Measurements from ENCODE around the gene PGLYRP1. TPM values are rescaled to one million over a fixed set of nuclear protein-coding genes. Genes with fewer than 3 reads are reported as not detected.

PGLYRP1 gene, protein sequence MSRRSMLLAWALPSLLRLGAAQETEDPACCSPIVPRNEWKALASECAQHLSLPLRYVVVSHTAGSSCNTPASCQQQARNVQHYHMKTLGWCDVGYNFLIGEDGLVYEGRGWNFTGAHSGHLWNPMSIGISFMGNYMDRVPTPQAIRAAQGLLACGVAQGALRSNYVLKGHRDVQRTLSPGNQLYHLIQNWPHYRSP
- under 1 TPM; 0.45 to 0.85 (median 0.70) TPM for polyA plus RNA-seq (ENCODE audit: insufficient read length in 3 of 3)
- long read RNA-seq, donor 1 = 0 reads
- long read RNA-seq, donor 2 = 0 reads
- long read RNA-seq, donor 3 = 0 reads
- long read RNA-seq, donor 4 = 0 reads
- long read RNA-seq, donor 5 = 0 reads
- long read RNA-seq, donor 6 = 0 reads
- long read RNA-seq, donor 7 = 0 reads
- long read RNA-seq, donor 8, partial matches to known transcripts = 0 of 1 reads
- long read RNA-seq, donor 8, other reads (novel, unspliced or antisense) = 0 of 1 reads
- long read RNA-seq, donor 9 = 0 reads
- long read RNA-seq, donor 10 = 0 reads
- long read RNA-seq, donor 11 = 0 reads
- long read RNA-seq, donor 12 = 0 reads
- long read RNA-seq, donor 13 = 0 reads
- long read RNA-seq, donor 14 = 0 reads
- long read RNA-seq, donor 15 = 0 reads
- long read RNA-seq, donor 16 = 0 reads

DNA sequence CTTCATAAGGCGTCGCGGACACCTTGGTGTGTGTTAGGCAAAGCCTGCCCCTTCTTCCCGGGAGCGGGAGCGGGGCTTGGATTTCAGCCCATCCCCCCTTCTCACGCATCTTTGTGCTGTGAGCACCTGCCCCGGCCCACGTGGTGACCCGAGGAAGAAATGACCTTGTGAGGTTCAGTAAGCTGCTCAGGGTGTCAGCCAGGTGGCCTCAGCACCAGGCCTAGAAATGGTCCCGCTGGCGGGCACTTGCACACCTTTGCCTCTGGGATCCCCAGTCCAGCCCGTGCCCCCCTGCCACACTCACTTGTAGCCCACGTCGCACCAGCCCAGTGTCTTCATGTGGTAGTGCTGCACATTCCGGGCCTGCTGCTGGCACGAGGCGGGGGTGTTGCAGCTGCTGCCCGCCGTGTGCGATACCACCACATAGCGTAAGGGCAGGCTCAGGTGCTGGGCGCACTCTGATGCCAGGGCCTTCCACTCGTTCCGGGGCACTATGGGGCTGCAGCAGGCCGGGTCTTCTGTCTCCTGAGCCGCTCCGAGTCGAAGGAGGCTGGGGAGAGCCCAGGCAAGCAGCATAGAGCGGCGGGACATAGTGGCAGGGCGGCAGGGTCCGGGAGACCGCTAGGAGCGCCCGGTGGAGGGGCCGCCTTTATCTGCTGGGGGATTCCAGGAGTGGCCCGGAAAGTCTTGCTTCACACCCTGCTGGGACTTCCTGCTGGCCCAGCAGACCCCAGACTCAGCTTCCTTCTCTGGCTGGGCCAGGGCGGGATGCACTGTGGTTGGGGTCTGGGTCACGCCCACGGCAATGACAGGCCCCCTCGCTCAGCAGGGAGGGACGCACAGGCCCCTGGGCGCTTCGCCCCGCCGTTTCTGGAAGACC lies at the start of gene PGLYRP1:
PGLYRP1 (minus strand) TSS at position 623 of the 880 bp plus-strand sequence; CDS start at position 591, 32 bp downstream.
- DNase-seq (ENCODE audit: extremely low read depth in 1 of 11, low read depth in 9 of 11, low spot score in 4 of 11) = no peak

DNA sequence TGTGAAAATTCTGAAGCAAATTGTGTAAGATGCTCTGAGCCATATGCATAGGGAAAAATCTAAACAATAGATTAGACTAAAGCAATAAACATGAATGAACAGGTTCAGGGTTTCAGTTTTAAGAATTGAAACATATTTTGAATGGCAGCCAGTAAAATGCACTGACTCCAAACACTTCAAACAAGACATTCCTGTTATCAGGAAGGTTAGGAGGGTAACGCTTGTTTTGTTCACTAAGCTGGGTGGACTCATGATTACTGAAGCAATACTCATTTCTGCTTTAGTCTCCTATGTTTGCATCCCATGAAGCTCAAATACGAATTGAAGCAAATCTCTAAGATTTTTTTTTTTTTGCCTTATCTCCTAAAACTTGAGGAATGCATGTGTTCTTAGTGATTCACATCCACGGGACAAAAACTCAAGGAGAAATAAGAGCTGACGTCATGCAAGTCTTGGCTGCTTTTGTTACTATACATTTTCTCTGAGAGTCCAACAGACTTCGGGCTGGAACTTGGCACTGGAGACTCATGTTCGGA lies 47.0 kb upstream of the PGLYRP1 start:
- no peak for DNase-seq (ENCODE audit: extremely low read depth in 1 of 11, low read depth in 9 of 11, low spot score in 4 of 11)

DNA sequence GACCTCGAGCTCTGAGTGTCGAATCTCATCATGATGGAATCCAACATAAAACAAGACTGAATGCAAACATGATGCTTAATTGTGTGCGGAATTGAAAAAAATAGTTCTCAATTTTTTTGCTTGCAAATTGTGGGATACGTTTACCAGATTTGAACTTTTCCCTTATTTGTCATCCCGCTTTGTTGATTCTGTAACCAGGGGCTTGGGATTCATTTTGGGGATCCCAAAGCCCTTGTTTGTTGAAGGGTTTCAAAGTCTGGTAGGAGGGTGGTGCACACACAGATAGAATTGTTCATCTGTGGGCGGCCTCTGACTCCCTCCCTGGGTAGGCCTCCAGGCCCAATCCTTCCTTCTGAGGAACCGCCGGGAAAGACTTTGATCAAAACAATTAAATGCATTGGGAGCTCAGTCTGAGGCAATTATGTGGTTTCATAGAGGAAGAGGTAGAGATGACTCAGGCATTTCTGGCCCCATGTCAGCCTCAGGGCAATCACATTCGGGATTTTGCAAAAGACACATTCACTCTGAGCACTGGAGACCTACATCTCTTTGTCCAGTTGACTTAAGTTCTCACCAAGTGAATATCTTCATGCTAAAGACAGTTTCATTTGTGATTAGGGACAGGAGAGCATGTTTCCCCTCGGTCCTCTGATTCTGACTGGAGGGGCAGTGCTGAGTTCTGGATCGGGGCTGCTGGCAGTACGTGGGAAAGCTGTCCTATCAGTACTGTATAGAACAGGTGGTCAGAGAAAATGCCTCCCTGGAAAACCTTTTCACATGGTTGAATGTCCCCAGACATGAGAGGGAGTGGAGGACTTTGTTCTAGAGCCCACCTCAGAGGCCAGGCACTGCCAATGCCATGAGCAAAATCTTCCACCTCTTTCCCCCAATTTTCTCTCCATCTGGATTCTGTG lies 45.7 kb upstream of the PGLYRP1 start:
- no peak for DNase-seq (ENCODE audit: extremely low read depth in 1 of 11, low read depth in 9 of 11, low spot score in 4 of 11)

DNA sequence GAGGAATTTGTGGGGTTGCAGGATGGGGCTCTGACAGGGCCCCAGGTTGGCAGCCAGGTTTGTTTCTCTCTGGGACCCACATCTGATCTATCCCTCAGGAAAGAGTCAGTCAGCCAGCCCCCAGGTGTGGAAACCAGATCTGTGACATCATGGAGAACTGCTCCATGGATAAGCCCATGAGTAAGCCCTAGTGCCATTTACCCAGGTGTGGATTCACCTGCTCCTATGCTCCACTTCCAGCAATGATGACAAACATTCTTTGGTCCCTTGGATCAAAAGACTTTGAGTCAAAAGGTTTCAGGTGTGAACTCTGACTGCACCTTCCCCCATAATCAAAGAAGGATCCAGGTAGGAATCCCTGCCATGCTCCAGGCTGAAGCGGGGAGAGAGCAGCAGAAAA lies 44.8 kb upstream of the PGLYRP1 start:
- DNase-seq (ENCODE audit: extremely low read depth in 1 of 11, low read depth in 9 of 11, low spot score in 4 of 11) = no peak

DNA sequence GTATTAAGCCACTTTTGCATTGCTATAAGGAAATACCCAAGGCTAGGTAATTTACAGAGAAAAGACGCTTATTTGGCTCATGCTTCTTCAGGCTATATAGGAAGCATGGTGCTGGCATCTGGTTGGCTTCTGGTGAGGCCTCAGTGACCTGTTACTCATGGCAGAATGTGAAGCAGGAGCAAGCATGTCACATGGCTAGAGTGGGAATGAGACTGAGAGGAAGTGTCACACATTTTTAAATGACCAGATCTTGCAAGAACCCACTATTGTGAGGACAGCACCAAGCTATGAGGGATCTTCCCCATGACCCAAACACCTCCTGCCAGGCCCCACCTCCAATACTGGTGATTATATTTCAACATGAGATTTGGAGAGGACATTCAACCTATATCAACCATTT lies 43.6 kb upstream of the PGLYRP1 start:
- DNase-seq (ENCODE audit: extremely low read depth in 1 of 11, low read depth in 9 of 11, low spot score in 4 of 11) = no peak

DNA sequence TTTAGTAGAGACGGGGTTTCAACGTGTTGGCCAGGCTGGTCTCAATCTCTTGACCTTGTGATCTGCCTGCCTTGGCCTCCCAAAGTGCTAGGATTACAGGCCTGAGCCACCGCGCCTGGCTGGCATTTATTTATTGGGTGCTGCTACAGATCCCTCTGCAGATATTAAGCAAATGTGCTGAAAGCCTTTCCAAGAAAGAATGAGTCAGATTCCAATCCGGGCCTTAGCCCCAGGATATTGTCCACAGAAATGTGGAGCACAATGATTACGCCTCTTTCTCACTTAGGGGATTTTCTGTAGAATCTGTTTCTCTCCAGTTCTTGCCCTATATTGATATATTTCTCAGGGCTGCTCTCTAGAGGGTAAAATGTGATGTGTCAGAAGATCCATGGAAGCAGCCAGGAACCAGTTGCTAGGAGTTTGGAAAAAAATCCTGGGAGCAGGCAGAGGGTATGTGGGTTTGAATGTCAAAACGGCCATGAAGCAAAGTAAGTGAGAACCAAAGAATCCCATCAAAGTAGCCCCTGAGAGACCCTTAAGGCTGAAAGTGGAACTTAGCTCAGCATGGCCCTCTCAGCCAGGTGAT lies 42.7 kb upstream of the PGLYRP1 start:
- DNase-seq (ENCODE audit: extremely low read depth in 1 of 11, low read depth in 9 of 11, low spot score in 4 of 11) = no peak

DNA sequence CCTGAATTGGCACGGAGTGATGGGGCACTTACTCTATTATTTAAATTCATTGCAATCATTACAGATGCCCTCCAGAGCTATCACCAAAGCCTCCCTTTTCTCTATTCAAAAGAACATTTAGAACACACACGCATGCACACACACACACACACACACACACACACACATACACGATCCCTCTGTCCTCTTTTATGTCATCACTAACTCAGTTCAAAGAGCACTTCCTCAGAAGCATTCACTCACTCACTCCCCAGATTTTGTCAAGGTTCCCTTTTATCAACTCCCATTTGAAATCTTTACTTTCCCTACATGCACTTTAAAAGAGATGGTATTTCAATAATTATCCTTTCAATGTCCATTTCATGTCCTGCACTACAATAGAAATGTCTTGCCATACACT lies 40.3 kb upstream of the PGLYRP1 start:
- DNase-seq (ENCODE audit: extremely low read depth in 1 of 11, low read depth in 9 of 11, low spot score in 4 of 11) = no peak

DNA sequence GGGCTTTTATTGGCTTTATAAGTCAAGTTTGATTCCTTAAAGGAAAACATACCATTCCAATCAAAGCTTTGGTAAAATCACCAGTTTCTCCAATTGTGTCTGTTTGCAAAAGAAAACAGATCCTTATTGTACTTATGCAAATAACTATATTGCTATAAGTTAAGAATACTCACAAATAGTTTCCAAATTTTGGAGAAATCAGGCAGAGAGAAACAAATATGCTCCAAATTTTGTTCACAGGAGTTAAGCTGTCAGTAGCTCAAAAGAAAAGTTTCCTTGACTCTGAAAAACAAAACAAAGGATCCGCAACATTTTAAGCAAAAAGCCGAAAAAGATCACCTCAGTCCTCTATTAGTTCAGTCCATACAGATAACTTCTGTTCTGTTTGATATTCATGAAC lies 37.2 kb upstream of the PGLYRP1 start:
- no peak for DNase-seq (ENCODE audit: extremely low read depth in 1 of 11, low read depth in 9 of 11, low spot score in 4 of 11)

DNA sequence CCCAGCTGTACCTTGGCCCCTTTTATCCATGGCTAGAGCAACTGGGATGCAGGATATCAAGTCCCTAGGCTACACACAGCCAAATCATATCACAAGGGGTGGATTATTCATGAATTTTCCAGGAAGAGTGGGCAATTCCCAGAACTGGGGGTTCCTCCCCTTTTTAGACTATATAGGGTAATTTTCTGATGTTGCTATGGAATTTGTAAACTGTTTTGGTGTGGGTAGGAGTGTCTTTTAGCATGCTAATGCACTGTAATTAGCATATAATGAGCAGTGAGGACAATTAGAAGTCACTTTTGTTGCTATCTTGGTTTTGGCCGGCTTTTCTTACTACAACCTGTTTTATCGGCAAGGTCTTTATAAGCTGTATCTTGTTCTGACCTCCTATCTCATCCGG lies 35.9 kb upstream of the PGLYRP1 start:
- no peak for DNase-seq (ENCODE audit: extremely low read depth in 1 of 11, low read depth in 9 of 11, low spot score in 4 of 11)

DNA sequence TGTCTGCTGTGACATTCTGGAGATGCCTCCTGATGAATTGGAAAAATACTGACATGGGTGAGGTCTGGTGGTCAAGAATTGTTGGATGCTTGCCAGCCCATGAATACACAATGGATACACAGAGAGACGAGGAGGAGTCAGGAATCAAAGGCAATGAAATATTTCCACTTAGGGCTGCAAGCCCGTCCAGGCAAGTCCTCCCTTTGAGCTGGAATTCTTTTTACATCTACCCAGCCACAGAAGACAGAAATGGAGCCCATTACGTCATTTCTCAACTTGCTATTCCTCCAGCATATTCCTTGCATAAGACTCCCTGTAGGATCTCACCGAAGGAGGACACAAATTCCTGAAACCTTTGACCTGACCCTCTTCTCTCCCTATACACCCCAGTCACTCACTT lies 33.7 kb upstream of the PGLYRP1 start:
- no peak for DNase-seq (ENCODE audit: extremely low read depth in 1 of 11, low read depth in 9 of 11, low spot score in 4 of 11)

DNA sequence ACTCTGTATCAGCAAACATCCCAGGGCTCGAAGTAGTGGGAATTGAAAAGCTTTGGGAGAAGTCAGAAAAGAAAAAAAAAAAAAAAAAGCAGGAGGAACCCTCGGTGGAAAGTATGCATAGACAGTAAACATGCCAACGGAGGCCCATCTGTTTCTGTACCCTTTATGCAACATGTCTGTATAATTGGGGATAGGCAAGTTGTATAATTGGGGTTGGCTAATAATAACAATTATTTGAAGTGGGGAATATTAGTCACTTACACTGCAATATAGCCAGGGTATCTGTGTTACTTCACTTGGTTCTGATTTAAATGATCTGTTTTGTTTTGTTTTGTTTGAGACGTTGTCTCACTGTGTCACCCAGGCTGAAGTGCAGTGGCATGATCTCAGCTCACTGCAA lies 30.0 kb upstream of the PGLYRP1 start:
- no peak for DNase-seq (ENCODE audit: extremely low read depth in 1 of 11, low read depth in 9 of 11, low spot score in 4 of 11)

DNA sequence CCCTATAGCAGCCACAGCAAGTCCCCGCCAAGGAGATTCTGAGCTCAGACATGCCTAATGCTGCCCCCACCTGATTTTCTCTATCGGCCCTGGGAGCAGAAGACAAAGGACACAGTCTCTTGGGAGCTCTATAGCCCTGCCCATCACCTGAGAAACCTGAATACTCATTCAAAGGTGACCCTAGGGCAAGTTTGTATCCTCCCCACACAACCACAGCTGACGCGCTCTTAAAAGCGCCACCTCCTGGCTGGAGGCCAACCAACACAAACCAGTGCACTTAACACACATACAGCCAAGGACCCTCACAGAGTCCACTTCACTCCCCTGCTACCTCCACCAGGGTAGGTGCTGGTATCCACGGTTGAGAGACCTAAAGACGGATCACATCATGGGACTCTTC lies 26.7 kb upstream of the PGLYRP1 start:
- DNase-seq (ENCODE audit: extremely low read depth in 1 of 11, low read depth in 9 of 11, low spot score in 4 of 11) = no peak

DNA sequence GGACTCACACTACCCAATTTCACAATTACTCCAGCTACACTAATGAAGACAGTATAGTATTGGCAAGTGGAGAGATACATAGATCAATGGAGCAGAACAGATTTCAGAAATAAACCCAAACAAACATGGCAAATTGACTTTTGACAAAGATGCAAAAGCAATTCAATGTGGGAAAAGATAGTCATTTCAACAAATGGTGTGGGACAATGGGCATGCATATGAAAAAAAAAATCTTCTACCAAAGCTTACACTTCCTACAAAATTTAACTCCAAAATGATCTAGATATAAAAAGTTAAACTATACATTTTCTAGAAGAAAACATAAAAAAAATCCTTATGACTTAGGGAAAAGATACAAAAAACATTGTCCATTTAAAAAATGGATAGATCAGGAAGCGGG lies 20.7 kb upstream of the PGLYRP1 start:
- no peak for DNase-seq (ENCODE audit: extremely low read depth in 1 of 11, low read depth in 9 of 11, low spot score in 4 of 11)

DNA sequence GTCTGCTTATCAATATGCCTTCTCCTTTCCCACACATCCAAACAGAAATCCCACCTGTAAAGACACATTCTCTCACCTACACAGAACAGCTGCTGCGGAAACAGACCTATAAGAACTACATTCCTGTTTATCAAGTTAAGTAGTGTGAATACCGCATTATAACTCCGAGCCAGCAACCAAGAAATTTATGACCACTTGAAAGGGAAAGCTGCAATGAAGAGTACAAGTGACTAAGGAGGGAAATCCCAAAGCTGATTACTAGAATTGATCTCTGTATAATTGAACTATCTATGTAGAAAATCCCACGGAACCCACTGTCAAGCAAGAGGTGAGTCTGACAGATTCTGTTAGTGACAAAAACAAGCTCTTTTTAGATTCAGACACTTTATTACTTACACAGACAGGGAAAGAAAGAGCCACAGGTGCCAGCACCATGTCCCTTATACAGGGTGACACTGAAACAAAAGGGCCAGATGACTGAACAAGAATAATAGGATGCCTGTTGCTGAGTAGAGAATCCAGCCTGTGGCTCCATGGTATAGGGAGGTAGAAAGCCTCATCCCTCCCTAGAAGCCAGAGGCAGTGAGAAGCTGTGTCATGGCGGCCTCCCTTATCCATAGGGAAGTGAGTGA lies 19.5 kb upstream of the PGLYRP1 start:
- DNase-seq (ENCODE audit: extremely low read depth in 1 of 11, low read depth in 9 of 11, low spot score in 4 of 11) = no peak

DNA sequence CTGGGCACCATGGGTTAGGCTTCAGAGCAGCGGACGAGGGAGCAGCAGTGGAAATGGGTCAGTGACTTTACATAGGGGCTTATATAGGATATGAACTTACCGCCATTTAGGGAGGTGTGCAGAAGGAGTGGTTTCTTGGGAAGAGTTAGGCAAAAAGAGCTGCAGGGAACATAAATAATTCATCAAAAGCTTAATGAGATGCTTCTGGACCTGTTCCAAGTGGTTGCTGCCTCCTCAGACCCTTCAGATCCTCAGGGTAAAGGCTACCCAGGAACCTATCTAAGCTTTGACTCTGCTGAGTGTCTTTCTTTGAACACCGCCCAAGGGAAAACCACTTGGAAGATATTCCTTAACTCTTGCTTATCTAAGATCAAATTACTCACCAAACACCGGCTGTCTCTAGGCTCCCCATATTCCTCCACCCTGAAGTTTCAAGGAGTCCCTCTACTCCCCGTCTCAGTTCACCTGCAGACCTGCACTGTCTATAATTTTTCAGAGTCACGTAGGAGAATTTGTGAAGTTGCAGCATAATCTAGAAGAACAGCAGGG lies 18.2 kb upstream of the PGLYRP1 start, which contains the start of gene IGFL4:
IGFL4 (minus strand) TSS at position 51 of the 549 bp plus-strand sequence; CDS start at position 11, 40 bp downstream.
- peak in 2 of 11 donors; percentile 36 for DNase-seq (ENCODE audit: extremely low read depth in 1 of 11, low read depth in 9 of 11, low spot score in 4 of 11)

DNA sequence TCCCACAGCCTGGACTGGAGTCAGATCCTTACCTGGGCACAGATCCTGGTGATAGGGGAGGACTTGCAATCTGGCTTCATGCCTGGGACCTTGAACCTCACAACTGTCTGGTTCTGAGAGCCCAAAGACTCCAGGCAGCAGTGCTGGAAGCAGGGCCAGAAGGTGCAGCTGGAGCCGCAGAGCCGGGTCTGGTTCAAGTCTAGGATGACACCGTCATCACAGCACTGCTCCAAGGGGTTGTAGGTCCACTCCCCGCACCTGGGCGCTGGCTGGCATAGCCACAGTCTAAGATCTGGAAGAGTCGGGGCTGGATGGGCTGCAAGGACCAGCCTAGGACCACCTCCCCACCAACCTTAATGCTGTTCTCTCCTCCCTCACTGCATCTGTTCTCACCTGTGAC lies 17.3 kb upstream of the PGLYRP1 start:
- DNase-seq (ENCODE audit: extremely low read depth in 1 of 11, low read depth in 9 of 11, low spot score in 4 of 11) = no peak

DNA sequence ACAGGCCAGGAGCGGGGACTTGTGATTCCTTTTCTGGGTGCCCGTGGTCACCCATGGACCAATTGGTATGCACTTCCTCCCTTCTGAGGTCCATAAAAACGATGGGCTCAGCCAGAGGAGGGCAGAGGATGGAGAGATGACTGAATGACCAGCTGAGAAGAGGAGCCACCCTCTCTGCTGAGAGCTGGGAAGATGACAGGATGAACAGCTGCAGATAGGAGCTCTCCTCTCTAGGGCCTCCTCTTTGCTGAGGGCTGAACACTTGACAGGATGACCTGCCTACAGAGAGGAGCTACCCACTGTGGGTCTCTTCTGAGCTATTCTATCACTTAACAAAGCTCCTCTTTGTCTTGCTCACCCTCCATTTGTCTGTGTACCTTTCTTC lies 13.9 kb upstream of the PGLYRP1 start:
- no peak for DNase-seq (ENCODE audit: extremely low read depth in 1 of 11, low read depth in 9 of 11, low spot score in 4 of 11)
